ENCODE measurements around the gene ANO2.

DNA sequence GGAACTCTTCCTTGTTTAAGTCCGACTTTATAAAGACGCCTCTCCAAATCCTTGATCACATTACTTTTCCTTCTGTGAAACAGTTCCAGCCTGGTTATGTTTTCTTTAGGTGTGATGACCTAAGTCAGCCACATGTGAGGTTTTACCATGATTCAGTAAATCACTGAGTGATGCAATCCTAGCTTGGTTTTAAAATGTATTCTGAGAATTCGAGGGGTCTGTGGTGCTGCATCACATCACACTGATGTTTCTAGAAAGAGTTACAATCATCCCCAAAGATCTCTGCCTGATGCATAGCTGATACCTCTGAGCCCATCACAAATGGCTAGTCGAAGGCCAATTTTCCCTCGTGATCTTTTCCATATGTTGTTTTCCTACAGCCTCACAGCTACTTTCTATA is 152.7 kb downstream of the ANO2 start:
- TF ChIP-seq, protein P1, sequence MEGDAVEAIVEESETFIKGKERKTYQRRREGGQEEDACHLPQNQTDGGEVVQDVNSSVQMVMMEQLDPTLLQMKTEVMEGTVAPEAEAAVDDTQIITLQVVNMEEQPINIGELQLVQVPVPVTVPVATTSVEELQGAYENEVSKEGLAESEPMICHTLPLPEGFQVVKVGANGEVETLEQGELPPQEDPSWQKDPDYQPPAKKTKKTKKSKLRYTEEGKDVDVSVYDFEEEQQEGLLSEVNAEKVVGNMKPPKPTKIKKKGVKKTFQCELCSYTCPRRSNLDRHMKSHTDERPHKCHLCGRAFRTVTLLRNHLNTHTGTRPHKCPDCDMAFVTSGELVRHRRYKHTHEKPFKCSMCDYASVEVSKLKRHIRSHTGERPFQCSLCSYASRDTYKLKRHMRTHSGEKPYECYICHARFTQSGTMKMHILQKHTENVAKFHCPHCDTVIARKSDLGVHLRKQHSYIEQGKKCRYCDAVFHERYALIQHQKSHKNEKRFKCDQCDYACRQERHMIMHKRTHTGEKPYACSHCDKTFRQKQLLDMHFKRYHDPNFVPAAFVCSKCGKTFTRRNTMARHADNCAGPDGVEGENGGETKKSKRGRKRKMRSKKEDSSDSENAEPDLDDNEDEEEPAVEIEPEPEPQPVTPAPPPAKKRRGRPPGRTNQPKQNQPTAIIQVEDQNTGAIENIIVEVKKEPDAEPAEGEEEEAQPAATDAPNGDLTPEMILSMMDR (IDR thresholded peaks at IDR 0.05; ENCODE audit: poor library complexity, severe bottlenecking): no peak
- no peak for TF ChIP-seq EZH2 (IDR thresholded peaks at IDR 0.05; ENCODE audit: borderline replicate concordance, insufficient read depth, low read length, poor library complexity, severe bottlenecking)
- TF ChIP-seq POLR2AphosphoS5 (IDR thresholded peaks at IDR 0.05): no peak
- no peak for TF ChIP-seq TAF1 (IDR thresholded peaks at IDR 0.05; ENCODE audit: low read depth)
- no peak for TF ChIP-seq SMC3 (conservative IDR thresholded peaks at IDR 0.05; ENCODE audit: poor library complexity)
- no peak for TF ChIP-seq EP300 (conservative IDR thresholded peaks at IDR 0.05; ENCODE audit: poor library complexity, severe bottlenecking)
- TF ChIP-seq, protein P2, sequence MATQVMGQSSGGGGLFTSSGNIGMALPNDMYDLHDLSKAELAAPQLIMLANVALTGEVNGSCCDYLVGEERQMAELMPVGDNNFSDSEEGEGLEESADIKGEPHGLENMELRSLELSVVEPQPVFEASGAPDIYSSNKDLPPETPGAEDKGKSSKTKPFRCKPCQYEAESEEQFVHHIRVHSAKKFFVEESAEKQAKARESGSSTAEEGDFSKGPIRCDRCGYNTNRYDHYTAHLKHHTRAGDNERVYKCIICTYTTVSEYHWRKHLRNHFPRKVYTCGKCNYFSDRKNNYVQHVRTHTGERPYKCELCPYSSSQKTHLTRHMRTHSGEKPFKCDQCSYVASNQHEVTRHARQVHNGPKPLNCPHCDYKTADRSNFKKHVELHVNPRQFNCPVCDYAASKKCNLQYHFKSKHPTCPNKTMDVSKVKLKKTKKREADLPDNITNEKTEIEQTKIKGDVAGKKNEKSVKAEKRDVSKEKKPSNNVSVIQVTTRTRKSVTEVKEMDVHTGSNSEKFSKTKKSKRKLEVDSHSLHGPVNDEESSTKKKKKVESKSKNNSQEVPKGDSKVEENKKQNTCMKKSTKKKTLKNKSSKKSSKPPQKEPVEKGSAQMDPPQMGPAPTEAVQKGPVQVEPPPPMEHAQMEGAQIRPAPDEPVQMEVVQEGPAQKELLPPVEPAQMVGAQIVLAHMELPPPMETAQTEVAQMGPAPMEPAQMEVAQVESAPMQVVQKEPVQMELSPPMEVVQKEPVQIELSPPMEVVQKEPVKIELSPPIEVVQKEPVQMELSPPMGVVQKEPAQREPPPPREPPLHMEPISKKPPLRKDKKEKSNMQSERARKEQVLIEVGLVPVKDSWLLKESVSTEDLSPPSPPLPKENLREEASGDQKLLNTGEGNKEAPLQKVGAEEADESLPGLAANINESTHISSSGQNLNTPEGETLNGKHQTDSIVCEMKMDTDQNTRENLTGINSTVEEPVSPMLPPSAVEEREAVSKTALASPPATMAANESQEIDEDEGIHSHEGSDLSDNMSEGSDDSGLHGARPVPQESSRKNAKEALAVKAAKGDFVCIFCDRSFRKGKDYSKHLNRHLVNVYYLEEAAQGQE (IDR thresholded peaks at IDR 0.05; ENCODE audit: borderline replicate concordance): no peak

Measured in neural cell (in vitro differentiated cells).